ENCODE data around the gene KLHL42.

KLHL42 gene

GRCh38 chr12:27756670-27757195 lies 23.3 kb upstream of the KLHL42 start:
- Histone ChIP-seq H3K27me3 (replicated peaks; ENCODE audit: control insufficient read depth, insufficient read depth, low read length) (no peaks in the 10 kb centered on the region), H3K9ac (ENCODE audit: low read length) (no peak overlapping the region), H3K4me3 (ENCODE audit: low read length) (no peak overlapping the region), H3K36me3 (ENCODE audit: control insufficient read depth, insufficient read depth, low read length, severe bottlenecking) (peaks cover 25% of the 10 kb centered on the region), H3K9me3 (ENCODE audit: control insufficient read depth, low read length) (no peaks in the 10 kb centered on the region), H3K4me1 (ENCODE audit: control insufficient read depth, insufficient read depth, low read length) (peaks cover 8% of the 10 kb centered on the region)
- no peak for DNase-seq (ENCODE audit: low read depth)

- DNase-seq (ENCODE audit: low read depth), result no peak
- Histone ChIP-seq H3K9ac (ENCODE audit: low read length) (no peak overlapping the region), H3K4me1 (ENCODE audit: control insufficient read depth, insufficient read depth, low read length) (peaks cover 8% of the 10 kb centered on the region), H3K27me3 (replicated peaks; ENCODE audit: control insufficient read depth, insufficient read depth, low read length) (no peaks in the 10 kb centered on the region), H3K9me3 (ENCODE audit: control insufficient read depth, low read length) (no peaks in the 10 kb centered on the region), H3K4me3 (ENCODE audit: low read length) (no peak overlapping the region), H3K36me3 (ENCODE audit: control insufficient read depth, insufficient read depth, low read length, severe bottlenecking) (no peaks in the 10 kb centered on the region)
These were observed 17.3 kb upstream of the KLHL42 start for GRCh38 chr12:27762757-27763156.

DNA sequence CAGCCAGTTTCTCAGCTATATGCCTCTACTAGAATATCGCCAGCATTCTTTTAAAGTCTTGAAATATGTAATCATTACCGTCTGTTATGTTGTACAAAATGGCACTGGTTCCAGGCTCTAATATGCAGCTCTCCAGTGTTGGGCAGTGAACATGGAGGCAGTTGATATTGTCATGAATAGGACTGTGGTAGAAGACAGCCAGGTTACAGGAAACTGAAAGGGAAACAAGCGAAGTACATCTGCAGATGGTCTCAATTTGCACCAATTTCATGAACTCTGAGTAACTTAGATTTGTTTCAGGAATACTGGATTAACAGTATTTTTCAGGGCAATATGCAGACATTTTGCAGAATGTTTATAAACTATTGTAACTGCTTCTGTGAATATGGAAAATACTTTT lies 13.4 kb upstream of the KLHL42 start:
- no peaks in the 10 kb centered on the region for H3K36me3 ChIP-seq (ENCODE audit: control insufficient read depth, insufficient read depth, low read length, severe bottlenecking)

GRCh38 chr12:27769142-27769673 lies 10.8 kb upstream of the KLHL42 start:
- peak; percentile 27 for DNase-seq (ENCODE audit: low read depth)
- no peaks in the 10 kb centered on the region for H3K36me3 ChIP-seq (ENCODE audit: control insufficient read depth, insufficient read depth, low read length, severe bottlenecking)
- no peak overlapping the region for H3K4me3 ChIP-seq (ENCODE audit: low read length)
- no peaks in the 10 kb centered on the region for H3K4me1 ChIP-seq (ENCODE audit: control insufficient read depth, insufficient read depth, low read length)
- no peaks in the 10 kb centered on the region for H3K9me3 ChIP-seq (ENCODE audit: control insufficient read depth, low read length)
- H3K9ac ChIP-seq (ENCODE audit: low read length), result no peak overlapping the region
- H3K27me3 ChIP-seq (replicated peaks; ENCODE audit: control insufficient read depth, insufficient read depth, low read length), result no peaks in the 10 kb centered on the region

More for the DNA sequence above, 13.4 kb upstream of the KLHL42 start:
- no peak overlapping the region for H3K9ac ChIP-seq (ENCODE audit: low read length)
- no peaks in the 10 kb centered on the region for H3K9me3 ChIP-seq (ENCODE audit: control insufficient read depth, low read length)
- H3K27me3 ChIP-seq (replicated peaks; ENCODE audit: control insufficient read depth, insufficient read depth, low read length), result no peaks in the 10 kb centered on the region
- H3K4me1 ChIP-seq (ENCODE audit: control insufficient read depth, insufficient read depth, low read length), result no peaks in the 10 kb centered on the region
- no peak for DNase-seq (ENCODE audit: low read depth)
- H3K4me3 ChIP-seq (ENCODE audit: low read length), result no peak overlapping the region

DNA sequence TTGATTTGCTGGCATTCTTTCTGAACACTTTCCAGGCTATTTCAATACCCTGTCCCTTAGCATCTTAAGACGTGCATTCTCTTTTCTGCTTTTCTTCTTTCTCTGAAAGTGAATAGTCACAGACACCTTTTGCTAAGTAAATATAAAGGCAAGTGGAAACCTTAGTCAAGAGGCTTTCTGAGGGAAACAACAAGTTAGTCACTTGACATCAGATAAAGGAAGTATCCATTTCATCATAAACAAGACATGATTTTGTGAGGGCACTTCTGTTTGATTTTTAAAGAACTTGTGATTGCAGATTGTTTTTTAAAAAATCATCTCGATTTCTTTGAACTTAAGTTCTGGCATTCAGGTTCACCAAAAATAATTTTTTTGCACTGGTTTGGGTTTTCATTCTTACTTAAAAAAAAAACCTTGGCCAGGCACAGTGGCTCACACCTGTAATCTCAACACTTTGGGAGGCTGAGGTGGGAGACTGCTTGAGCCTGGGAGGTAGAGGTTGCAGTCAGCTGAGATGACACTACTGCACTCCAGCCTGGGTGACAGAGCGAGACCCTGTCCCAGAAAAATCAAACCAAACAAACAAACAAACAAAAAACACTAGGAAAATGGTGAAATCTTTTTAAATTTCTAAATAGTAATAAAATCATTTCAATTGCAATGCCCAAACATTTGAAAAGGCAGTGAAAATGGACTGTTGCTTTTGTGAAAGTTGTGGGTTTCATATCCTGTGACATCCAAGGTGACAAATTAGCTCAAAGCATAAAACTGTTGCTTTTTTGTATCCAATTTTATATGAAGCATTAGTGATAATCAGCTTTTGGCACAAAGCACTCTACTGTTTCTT lies 8.3 kb upstream of the KLHL42 start:
- Histone ChIP-seq H3K27me3 (replicated peaks; ENCODE audit: control insufficient read depth, insufficient read depth, low read length) (no peaks in the 10 kb centered on the region), H3K9ac (ENCODE audit: low read length) (no peak overlapping the region), H3K9me3 (ENCODE audit: control insufficient read depth, low read length) (no peaks in the 10 kb centered on the region), H3K36me3 (ENCODE audit: control insufficient read depth, insufficient read depth, low read length, severe bottlenecking) (no peaks in the 10 kb centered on the region), H3K4me1 (ENCODE audit: control insufficient read depth, insufficient read depth, low read length) (no peaks in the 10 kb centered on the region), H3K4me3 (ENCODE audit: low read length) (no peak overlapping the region)
- DNase-seq (ENCODE audit: low read depth), result no peak

GRCh38 chr12:27772328-27773049 lies 7.5 kb upstream of the KLHL42 start:
- Histone ChIP-seq H3K4me1 (ENCODE audit: control insufficient read depth, insufficient read depth, low read length) (no peaks in the 10 kb centered on the region), H3K9ac (ENCODE audit: low read length) (no peak overlapping the region), H3K27me3 (replicated peaks; ENCODE audit: control insufficient read depth, insufficient read depth, low read length) (no peaks in the 10 kb centered on the region), H3K9me3 (ENCODE audit: control insufficient read depth, low read length) (no peaks in the 10 kb centered on the region), H3K4me3 (ENCODE audit: low read length) (no peak overlapping the region), H3K36me3 (ENCODE audit: control insufficient read depth, insufficient read depth, low read length, severe bottlenecking) (no peaks in the 10 kb centered on the region)
- DNase-seq (ENCODE audit: low read depth), result peak; percentile 26

DNA sequence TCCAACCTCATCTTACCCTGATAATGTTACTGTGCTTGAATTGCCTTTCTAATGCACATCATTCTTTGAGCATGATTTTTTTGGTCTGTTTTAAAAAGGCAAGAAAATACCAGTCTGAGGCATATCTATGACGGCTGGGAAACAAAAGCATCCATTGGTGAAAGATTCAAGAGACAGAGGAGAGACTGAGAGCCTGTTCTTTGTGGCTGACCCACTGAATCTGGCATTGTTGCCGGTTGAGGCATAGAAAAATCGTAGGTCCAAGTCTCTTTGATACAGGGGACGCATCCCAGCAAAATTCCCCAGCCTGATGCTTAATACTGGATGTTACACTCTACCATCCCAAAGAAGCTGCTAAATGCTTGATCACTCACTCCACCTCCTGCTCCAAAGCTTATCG lies 2.9 kb upstream of the KLHL42 start:
- Histone ChIP-seq H3K4me1 (ENCODE audit: control insufficient read depth, insufficient read depth, low read length) (peaks cover 22% of the 10 kb centered on the region), H3K36me3 (ENCODE audit: control insufficient read depth, insufficient read depth, low read length, severe bottlenecking) (peaks cover under 1% of the 10 kb centered on the region), H3K27me3 (replicated peaks; ENCODE audit: control insufficient read depth, insufficient read depth, low read length) (no peaks in the 10 kb centered on the region), H3K9me3 (ENCODE audit: control insufficient read depth, low read length) (no peaks in the 10 kb centered on the region), H3K9ac (ENCODE audit: low read length) (no peak overlapping the region), H3K4me3 (ENCODE audit: low read length) (no peak overlapping the region)
- DNase-seq (ENCODE audit: low read depth), result no peak

DNA sequence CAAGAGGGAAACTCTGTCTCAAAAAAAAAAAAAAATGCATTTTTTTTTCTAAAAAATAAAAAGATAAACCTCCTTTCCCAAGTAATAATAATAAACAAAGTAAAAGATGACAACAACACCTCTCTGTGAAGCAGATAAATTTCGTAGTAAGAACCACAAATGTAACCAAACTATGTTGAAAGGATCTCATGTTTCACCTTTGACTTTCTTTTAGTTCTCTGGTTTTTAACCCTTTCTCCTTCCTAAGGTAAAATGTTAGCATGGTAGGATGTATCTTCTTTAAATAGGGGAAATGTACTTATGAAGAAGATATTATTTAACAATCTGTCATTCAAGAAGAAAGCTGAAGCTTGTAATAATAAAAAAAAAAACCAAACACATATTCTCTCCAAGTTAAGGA lies 1.8 kb upstream of the KLHL42 start:
- peaks cover 5% of the 10 kb centered on the region for H3K36me3 ChIP-seq (ENCODE audit: control insufficient read depth, insufficient read depth, low read length, severe bottlenecking)
- H3K4me1 ChIP-seq (ENCODE audit: control insufficient read depth, insufficient read depth, low read length), result peaks cover 25% of the 10 kb centered on the region
- no peak overlapping the region for H3K4me3 ChIP-seq (ENCODE audit: low read length)

GRCh38 chr12:27779416-27779919 lies 565 bp upstream of the KLHL42 start:
- peaks cover 5% of the 10 kb centered on the region for H3K36me3 ChIP-seq (ENCODE audit: control insufficient read depth, insufficient read depth, low read length, severe bottlenecking)
- peak overlapping the region; percentile 89 for H3K9ac ChIP-seq (ENCODE audit: low read length)
- H3K4me3 ChIP-seq (ENCODE audit: low read length), result peak overlapping the region; percentile 85
- H3K4me1 ChIP-seq (ENCODE audit: control insufficient read depth, insufficient read depth, low read length), result peaks cover 25% of the 10 kb centered on the region
- no peak for DNase-seq (ENCODE audit: low read depth)
- no peaks in the 10 kb centered on the region for H3K27me3 ChIP-seq (replicated peaks; ENCODE audit: control insufficient read depth, insufficient read depth, low read length)
- no peaks in the 10 kb centered on the region for H3K9me3 ChIP-seq (ENCODE audit: control insufficient read depth, low read length)

More for the DNA sequence above, 1.8 kb upstream of the KLHL42 start:
- Histone ChIP-seq H3K9me3 (ENCODE audit: control insufficient read depth, low read length) (no peaks in the 10 kb centered on the region), H3K9ac (ENCODE audit: low read length) (no peak overlapping the region), H3K27me3 (replicated peaks; ENCODE audit: control insufficient read depth, insufficient read depth, low read length) (no peaks in the 10 kb centered on the region)
- DNase-seq (ENCODE audit: low read depth), result no peak

- peak overlapping the region; percentile 89 for H3K9ac ChIP-seq (ENCODE audit: low read length)
- H3K36me3 ChIP-seq (ENCODE audit: control insufficient read depth, insufficient read depth, low read length, severe bottlenecking), result peaks cover 5% of the 10 kb centered on the region
- no peaks in the 10 kb centered on the region for H3K9me3 ChIP-seq (ENCODE audit: control insufficient read depth, low read length)
- peak overlapping the region; percentile 85 for H3K4me3 ChIP-seq (ENCODE audit: low read length)
- no peaks in the 10 kb centered on the region for H3K27me3 ChIP-seq (replicated peaks; ENCODE audit: control insufficient read depth, insufficient read depth, low read length)
- DNase-seq (ENCODE audit: low read depth), result peak; percentile 55
- H3K4me1 ChIP-seq (ENCODE audit: control insufficient read depth, insufficient read depth, low read length), result peaks cover 25% of the 10 kb centered on the region
These were observed 777 bp downstream of the KLHL42 start for GRCh38 chr12:27780612-27781408.
